GM18909 (cell line): ENCODE data around the gene UBE2Q1.
A peak's percentile ranks its signal among the peaks of the same experiment; 100 is the strongest.

Experiments used
- ATAC-seq: cut with Tn5 transposase; IDR thresholded peaks from one replicate; pipeline ENCODE4 v1.9.1; 2021; ENCODE audit warnings: mild to moderate bottlenecking; ENCODE audit not compliant: unreplicated experiment, poor library complexity

Gene UBE2Q1

DNA sequence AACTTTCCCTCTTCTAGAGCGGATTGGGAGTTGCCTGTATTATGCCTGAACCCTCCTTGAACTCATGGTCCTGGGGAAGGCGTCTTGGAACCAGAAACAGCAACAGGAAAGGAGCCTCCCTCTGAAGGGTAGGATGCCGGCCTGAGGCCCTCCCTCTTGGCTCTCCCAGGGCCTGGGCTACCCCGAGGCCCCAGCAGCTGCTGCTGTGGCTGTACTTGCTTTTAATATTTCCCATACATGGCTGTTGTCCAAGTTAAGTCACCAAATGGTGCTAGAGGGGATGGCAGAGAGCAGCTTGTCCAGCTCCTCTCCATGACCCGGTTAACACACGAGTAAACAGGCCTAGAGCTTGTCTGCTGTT, 19.6 kb upstream of the UBE2Q1 start:
- ATAC-seq = no peak

DNA sequence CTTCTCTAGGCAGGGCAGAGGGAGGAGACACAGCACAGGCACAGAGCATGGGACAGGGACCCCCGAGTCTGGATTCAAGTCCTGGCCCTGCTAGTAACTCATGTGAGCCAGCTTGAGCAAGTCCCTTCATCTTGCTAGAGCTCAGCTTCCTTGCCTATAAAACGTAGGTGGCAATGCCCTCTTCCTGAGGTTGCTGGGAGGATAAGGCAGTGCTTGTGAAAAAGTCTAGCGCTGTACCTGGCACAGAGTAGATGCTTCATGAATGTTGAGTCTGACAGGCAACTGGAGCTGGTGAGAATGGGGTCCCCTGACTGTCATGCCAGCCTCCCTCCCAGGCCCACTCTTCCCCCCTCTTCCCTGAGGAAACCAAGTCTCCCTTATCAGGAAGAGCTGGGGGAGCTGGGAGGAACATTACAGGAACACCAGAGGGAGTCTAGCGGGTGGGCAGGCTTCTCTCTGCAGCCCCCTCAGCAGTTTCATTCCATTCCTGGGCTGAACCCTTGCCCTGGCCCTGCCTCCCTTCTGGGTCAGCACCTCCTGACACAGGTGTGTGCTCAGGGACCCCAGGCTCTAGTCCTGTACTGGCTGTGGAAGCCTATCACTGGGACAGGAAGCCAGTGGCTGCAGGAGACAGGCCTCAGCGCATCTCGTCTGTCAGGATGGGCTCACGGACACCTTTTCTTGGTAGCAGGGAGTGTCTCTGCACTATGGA, 19.0 kb upstream of the UBE2Q1 start:
- no peak for ATAC-seq

DNA sequence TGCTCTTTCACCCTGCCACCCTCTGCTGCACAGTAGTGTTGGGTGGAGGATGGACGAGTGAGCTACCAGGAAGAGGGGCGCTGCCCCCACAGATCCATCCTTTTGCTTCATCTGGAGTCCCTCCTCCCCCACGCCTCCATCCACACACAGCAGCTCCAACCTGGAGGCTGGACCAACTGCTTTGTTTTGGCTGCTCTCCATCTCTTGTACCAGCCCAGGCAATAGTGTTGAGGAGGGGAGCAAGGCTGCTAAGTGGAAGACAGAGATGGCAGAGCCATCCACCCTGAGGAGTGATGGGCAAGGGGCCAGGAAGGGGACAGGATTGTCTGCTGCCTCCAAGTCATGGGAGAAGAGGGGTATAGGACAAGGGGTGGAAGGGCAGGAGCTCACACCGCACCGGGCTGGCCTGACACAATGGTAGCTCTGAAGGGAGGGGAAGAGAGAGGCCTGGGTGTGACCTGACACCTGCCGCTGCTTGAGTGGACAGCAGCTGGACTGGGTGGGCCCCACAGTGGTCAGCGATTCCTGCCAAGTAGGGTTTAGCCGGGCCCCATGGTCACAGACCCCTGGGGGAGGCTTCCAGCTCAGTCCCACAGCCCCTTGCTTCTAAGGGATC, 17.6 kb upstream of the UBE2Q1 start:
- ATAC-seq = no peak

DNA sequence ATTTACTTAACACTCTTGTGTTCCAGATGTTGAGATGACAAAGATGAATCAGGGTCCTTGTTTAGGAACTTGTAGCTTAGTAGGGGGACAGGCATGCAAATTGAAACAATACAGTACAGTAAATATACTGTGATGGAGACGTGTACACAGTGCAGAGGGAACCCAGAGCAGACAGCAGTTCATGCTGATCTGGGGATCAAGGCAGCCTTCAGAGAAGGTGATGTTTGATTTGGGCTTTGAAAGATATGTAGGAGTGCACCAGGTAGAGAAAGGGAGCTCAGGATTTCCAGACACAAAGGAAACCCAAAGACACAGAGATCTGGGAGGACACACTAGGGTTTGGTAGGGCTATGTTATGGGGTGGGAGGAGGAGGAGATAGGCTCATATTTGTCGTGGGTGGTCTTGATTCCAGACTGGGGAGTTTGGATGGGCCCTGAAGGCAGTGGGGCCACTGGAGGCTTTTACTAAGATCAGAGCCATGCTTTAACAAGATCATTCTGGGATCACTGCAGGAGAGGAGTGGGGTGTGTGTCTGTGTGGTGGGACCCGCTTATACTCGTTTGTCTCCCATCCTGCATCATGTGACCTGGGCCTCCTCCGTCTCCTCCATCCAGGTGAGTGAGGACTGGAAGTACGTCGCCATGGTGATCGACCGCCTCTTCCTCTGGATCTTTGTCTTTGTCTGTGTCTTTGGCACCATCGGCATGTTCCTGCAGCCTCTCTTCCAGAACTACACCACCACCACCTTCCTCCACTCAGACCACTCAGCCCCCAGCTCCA, 16.9 kb upstream of the UBE2Q1 start:
- no peak for ATAC-seq

DNA sequence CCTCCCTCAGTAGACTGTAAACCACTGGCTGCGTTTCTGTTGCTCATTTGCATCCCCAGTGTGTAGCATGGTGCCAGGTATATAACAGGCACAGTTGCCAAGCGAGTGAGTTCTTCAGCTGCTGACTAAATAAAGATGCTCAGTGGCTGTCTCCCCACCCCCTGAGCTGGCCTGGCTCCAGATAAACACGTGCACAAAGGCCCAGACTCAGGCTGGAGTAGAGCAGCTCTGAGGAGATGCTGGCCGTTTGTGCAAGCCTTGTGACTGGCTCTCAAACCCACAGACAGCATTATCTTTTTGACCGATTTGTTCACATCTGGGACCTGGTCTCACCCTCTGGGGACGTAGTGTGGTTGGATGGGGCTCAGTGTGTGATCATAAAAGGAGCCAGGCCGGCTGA, 16.3 kb upstream of the UBE2Q1 start:
- no peak for ATAC-seq

DNA sequence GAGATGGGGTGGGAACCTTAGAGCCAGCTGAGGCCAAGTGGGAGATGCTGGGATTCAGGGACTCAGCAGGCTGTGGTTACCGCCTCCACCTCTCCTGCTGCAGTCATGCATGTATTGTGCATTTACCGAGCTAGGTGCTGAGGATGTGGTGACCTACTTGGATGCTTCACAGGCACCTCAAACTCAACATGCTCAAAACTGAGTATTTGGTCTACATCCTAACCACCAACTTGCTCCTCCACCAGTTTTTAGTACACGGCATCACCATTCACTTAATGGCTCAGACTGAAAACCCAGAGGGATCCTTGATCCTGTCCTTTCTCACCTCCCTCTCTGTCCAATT, 14.7 kb upstream of the UBE2Q1 start:
- ATAC-seq = no peak

DNA sequence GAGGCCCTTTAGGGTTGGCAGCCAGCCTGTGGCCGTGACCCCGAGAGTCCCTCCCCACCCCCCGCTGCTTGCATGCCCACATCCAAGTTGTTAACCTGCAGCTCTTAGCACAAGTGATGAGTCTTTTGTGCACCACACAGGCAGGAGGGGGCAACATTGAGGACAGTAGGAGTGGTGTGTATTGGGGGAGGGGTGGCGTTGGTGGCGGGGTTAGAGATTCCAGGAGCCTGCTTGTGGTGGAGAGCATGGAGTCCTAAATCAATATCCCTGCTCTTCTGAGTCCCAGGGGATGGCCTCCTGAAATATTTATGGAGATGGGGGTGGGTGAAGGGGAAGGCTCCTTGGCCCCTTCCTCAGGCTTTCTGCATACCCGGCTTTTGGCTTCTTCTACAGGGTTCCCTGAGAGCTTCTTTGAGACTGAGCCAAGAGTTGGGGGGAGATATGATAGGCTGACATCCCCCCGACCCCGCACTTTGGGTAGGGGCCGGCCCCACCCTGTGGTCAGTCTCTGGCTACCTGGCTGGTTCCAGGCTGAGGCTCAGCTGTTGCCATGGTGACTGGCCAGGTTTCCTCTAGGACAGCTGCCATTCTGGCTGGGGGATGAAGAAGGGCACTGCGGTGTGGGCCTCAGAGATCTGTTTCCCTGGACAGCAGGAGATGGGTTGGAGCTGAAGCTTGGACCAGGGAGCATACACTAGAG, 14.2 kb upstream of the UBE2Q1 start:
- ATAC-seq = no peak

DNA sequence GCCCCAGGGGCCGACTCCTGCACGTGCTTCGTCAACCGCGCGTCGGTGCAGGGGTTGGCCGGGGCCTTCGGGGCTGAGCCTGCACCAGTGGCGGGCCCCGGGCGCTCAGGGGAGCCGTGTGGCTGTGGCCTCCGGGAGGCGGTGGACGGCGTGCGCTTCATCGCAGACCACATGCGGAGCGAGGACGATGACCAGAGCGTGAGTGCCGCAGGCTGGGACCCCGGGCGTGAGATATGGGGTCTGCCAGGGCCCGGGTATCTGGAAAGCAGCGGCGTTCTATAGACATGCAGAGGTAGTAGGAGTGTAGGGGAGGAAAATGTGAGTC, 13.5 kb upstream of the UBE2Q1 start:
- no peak for ATAC-seq

DNA sequence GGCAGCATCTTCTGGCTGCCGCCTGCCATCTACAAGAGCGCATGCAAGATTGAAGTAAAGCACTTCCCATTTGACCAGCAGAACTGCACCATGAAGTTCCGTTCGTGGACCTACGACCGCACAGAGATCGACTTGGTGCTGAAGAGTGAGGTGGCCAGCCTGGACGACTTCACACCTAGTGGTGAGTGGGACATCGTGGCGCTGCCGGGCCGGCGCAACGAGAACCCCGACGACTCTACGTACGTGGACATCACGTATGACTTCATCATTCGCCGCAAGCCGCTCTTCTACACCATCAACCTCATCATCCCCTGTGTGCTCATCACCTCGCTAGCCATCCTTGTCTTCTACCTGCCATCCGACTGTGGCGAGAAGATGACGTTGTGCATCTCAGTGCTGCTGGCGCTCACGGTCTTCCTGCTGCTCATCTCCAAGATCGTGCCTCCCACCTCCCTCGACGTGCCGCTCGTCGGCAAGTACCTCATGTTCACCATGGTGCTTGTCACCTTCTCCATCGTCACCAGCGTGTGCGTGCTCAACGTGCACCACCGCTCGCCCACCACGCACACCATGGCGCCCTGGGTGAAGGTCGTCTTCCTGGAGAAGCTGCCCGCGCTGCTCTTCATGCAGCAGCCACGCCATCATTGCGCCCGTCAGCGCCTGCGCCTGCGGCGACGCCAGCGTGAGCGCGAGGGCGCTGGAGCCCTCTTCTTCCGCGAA, 12.9 kb upstream of the UBE2Q1 start:
- no peak for ATAC-seq

DNA sequence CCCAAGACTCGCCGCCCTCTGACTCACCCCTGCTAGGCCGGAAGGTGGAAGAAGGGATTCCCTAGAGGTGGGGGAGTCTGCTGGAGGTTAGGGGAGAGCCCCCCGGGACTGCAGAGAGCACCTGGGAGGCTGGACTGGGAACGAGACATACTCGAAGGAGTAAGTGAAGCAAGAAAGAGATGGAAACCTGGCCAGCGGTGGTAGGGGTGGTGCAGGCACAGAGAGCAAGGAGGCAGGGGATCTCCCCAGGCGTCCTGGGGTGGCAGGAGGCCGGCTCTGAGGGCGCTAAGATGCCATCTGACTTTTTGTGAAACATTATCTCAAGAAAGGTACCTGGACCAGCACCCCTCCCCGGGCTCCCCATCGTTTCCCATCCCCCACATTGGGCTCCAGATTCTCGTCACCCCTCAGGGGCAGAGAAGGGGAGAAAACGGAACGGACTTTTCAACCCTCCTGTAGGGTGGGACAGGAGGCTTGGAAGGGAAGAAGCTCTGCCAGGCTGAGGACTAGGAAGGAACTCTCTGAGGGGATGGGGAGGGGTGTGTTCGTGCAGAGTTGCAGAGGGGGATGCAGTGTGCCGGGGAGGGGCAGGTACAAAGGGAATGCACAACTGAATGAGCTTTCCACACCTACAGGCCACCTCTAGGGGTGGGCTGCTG, 9.8 kb upstream of the UBE2Q1 start:
- no peak for ATAC-seq

DNA sequence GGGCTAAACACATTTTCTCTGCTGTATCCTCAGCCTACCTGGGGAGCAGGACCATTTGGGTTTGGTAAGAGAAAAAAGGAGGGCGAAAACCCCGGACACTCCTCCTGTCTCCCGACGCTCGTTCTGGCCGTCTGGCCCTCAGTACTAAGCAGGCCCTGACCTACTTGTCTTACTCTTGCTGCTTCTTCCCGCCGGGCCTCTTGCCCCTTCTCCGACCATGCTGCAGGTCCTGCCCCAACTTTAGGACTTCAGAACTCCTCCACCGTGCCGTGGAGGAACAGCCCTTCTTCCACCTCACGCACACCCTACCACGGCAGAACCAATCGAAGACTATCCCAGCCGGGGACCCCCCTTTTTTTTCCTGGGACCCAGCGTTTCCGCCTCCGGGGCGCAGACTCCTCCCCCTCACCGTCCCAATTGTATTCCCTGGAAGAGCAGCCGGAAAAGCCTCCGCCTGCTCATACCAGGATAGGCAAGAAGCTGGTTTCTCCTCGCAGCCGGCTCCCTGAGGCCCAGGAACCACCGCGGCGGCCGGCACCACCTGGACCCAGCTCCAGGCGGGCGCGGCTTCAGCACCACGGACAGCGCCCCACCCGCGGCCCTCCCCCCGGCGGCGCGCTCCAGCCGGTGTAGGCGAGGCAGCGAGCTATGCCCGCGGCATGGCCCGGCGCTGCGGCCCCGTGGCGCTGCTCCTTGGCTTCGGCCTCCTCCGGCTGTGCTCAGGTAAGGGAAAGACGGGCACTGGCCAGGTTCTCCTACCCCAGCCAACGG, 9.1 kb upstream of the UBE2Q1 start, which contains the start of gene CHRNB2:
Gene CHRNB2, plus strand, starts transcription at position 393 of the 771 bp plus-strand sequence. Its CDS starts 267 bp downstream, at position 660.
- no peak for ATAC-seq

DNA sequence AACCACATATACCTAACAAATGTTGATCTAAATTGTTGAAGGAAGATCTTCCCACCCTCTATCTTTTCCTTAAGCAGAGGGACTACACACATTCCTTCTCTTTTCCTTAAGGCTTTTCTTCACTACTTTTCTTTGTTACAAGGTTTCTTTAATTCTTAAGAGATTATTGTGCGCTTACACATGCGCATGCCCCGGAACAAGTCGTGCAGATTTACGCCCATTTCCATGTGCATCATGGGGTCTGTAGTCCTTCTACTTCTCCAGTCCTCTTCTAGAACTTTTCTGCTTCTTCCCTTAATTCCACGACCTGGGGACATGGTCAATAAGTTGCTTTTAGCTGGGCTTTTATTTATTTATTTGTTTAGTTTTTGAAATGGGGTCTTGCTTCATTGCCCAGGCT, 7.4 kb upstream of the UBE2Q1 start:
- ATAC-seq = no peak

DNA sequence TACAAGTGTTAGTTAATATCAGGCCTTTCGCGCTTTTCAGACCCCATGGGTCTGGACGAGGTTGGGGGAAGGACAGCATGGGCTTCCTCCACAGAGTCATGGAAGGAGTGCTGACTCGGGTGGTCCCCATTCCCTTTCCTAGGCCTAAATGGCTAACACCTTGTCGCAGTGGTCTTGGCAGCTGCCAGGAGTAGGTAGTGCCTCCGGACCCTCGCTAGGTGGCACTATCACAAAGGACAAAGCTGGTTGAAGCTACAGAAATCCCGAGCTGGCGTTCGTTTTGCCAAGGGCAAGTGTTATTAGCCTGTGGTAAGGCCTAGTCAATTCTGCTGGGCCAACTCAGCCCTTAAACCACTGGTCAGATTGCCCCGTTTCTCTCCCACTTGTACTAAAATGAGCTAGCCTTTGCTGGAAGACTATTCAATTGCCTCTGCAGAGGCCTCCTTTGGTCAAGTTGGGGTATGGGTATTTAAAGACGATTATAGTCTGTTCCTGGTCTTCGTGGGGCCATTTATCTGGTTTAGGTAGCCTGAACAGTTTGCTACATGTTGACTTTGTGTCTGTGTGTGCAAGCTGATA, 1.1 kb upstream of the UBE2Q1 start:
- ATAC-seq = peak; percentile 47

DNA sequence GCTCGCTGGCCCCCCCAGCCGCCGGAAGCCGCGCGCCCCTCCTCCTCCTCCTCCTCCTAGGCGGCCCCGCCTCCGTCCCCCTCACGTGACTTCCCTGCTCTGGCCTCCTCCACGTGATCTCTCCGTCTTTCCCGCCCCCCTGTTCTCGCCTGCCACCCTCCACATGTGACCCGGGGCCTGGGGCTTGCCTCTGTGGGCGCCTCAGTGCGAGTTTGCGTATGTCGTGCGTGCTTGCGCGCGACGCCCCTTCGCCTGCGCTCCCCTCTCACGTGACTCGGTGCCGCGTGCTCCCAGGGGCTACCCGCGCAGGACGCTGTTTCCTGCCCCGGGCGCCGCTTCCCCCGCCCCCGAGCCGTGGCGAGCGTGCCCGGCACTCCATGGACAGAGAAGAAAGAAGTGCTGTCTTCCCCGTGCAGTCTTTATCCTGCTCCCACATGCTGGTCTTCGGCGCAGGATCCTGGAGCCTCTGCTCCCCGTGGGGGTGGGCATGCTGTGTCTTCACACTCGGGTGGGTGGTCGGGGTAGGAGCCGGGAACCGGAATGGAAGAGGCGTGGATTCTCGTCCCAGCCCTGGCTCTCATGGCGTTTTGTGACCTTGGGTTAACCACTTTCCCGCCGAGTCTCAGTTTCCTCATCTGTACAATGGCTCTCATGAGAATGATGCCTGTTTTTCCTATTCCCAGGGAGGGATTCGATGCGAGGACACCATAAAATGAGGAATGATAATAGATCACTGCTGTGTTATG, 431 bp upstream of the UBE2Q1 start:
- peak; percentile 89 for ATAC-seq

DNA sequence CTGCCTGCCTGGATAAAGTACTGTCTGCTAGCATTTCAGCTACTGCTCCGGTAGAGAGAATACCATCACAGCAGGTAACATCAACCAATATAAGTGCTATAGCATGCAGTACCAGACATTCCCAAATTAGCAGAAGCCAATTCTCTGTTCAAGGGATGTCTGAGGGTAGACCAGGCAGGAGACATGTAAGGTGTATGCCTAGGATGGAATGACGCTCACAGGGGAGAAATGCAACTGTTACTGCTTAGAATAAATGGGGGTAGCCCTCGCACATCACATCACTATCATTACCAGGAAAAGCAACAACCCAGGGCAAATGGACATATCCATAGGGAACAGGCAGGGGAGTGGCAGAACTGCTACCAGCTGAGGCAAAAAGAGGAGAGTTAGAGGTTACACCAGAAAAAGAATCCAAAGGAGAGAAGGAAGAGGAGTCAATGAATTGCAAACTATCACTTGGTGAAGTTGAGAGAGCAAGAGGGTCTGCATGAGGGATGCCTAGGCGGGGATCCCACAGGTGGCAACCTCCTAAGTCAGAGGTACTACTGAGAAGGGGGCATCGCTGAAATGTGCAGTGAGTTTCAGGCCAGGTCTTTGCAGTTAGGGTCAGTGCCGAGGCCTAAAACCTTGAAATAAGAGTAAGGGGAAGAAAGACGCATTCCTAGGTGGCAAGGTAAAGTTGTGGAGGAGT, 1.1 kb downstream of the UBE2Q1 start:
- ATAC-seq = no peak

DNA sequence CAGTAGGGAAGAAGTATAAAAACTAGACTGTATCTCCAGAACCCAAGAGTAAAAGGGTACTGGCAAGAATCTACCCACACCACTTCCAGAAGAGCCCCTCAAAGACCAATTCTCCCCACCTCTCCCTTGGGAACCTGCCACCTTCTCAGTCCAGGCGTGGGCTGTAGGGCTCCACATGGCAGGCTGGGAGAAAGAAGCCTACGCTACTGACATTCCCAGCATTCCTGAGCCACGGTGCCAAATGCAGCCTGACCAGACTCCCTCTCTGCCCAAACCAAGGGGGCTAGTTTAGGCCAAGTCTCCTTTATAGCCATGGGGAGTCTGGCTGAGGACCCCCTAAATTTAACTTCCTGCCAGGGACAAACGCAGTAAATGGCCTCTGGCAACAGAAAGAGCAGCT, 2.0 kb downstream of the UBE2Q1 start:
- no peak for ATAC-seq
